HG02623 (cell line): ENCODE data around the gene RAET1E.
"Not testable (repeated sequence)": the region's sequence is repeated elsewhere in the genome, so short reads cannot be mapped to it uniquely, and the experiment has no call there.

Experiments used
- ATAC-seq: cut with Tn5 transposase; IDR thresholded peaks from one replicate; pipeline ENCODE4 v1.9.1; 2021; ENCODE audit warnings: moderate library complexity; ENCODE audit not compliant: unreplicated experiment

Gene RAET1E

DNA sequence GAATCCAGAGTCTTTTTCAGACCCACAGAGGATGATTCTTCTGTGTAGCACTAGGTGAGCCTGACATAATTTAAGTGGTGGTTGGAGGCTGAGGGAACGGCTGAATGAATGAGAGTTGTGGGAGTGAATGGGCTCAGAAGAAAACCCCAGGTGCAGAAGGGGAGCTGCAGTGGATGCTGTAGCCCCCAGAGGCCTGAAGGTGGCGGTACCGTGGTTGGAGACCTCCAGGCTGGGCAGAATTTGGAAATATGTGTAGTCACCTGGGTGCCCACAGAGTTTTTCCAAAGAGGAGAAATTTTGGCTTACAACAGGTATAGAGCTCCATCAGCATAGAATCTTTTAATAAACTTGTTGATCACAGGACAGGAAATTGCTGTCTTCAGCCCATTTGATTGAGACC is 31.5 kb upstream of the RAET1E start:
- ATAC-seq = no peak

- not testable (repeated sequence) for ATAC-seq
These were observed 29.1 kb upstream of the RAET1E start for GRCh38 chr6:149927025-149927424.

- ATAC-seq = no peak
These were observed 28.3 kb upstream of the RAET1E start for GRCh38 chr6:149925974-149926777.

GRCh38 chr6:149925253-149925973 is 27.5 kb upstream of the RAET1E start:
- no peak for ATAC-seq

GRCh38 chr6:149924933-149925252 is 27.0 kb upstream of the RAET1E start:
- ATAC-seq = no peak

DNA sequence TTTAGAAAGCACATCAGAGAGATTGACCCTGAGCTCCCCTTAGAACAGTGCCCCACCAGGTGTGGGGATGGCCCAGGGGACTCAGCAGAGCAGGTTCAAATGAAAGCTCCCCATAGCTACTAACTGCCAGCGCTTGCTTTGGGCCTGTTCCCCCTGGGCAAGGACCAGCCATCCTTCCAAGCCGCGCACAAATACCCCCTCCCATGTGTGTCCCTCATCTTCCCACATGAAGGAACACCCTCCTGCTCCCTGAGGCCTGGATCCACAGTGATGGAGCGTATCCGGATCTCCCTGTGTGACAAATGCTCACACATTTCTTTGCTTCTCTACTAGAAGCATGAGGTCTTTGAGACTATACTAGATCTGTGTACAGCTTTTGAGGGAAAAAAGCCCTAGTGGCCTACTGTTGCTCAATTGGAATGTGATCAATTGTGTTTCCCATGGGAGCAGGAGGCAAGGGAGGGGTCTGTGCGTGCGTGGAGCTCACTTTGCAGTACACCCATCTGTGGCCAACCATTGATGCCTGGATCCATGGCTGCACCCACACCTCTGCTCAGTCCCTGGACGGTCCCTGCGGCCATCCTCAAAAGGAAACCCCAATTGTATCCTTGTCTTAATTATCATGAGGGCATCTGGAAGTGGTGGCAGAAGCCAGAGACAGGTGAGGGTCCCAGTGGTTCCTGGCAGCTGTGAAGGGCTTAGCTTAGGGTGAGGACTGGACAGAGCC is 26.5 kb upstream of the RAET1E start:
- no peak for ATAC-seq

DNA sequence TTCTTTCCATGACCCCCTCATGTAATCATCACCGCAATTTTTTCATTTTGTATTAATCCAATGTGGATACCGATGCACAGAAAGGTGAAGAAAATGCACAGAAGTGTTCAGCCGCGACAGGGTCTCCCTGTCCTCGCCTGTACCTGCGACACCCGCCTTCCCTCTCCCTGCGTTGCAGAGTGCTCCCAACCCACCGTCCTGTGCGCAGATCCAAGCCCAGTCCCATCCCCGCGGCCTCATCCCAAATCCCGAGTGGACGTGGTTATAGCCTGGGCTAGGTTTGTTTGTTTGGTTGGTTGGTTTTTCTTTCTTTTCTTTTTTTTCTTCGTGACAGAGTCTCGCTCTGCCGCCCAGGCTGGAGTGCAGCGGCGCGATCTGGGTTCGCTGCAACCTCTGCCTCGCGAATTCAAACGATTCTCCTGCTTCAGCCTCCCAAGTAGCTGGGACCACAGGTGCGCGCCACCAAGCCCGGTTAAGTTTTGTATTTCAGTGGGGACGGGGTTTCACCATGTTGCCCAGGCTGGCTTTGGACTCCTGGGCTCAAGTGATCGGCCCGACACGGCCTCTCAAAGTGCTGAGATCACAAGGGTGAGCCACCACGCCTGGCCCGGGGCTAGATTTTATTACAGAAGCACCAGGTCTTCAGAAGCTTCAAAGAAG is 25.5 kb upstream of the RAET1E start:
- ATAC-seq = no peak

GRCh38 chr6:149922642-149923326 is 24.9 kb upstream of the RAET1E start, which contains the start of gene RAET1G:
Gene RAET1G (minus strand): TSS chr6:149923121. CDS start chr6:149923010, 111 bp downstream.
- no peak for ATAC-seq

GRCh38 chr6:149922091-149922490 is 24.2 kb upstream of the RAET1E start:
- not testable (repeated sequence) for ATAC-seq

DNA sequence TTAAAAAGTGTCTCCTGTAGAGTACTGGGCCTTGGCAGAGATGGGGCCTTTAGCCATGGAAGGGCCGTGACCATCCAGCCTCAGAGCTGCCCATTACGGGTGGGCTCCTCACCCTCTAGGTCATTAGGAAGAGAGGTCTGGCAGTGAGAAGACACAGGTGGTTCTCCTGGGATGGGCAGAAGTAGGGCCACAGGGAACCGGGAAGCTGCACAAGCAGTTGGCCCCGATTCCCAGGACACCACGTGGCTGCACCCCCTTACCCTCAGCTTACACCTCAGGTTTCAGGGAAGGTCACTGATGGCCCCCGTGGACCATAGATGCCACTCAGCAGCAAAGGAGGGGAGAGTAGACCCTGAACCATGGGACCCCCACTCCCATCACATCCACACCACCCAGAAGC is 23.4 kb upstream of the RAET1E start:
- no peak for ATAC-seq

GRCh38 chr6:149919834-149920225 is 21.9 kb upstream of the RAET1E start:
- ATAC-seq = no peak

GRCh38 chr6:149919126-149919833 is 21.4 kb upstream of the RAET1E start:
- ATAC-seq = not testable (repeated sequence)

- ATAC-seq = no peak
These were observed 20.4 kb upstream of the RAET1E start for GRCh38 chr6:149918151-149918905.

GRCh38 chr6:149917679-149918078 is 19.8 kb upstream of the RAET1E start:
- ATAC-seq = no peak

DNA sequence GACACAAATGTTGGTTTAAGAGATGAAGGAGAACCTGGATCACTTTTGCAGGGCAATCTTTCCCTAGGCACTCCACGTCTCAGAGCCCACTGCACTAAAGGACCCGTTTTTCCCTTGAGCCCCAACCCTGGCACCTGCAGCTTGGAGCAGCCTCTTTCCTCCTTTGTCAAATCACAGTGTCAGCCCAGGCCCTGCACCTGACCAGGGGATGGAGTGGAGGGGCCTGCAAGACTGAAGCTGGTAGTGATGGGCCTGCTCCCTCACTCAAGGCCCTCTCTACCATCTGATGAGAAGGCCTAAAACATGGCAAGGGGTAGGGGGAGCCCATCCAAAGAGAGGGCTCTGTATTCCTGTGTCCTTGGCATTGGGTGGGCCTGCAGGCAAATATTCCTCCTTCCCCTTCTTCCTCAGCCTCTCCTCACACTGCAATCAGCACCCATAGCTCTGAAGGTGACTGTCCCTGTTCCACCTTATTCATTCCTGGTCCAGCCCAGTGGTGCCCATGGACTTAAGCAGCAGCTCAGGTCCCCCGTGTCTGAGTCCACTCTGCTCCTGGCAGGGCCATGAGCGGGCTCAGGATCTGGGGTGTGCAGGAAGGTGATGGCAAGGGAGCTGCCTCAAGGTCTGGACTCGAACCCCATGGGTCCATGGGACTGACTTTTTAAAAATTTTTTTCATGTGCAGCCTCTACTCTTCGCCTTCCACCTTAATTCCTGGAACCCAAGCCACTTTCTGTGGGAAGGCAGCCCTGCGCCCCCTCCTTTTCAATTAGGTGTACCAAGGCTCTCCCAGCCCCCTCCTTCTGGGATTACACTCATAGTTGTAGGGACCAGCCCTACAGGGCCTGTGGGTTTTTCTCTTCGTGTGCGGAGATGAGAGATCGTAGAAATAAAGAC is 18.3 kb upstream of the RAET1E start:
- no peak for ATAC-seq

DNA sequence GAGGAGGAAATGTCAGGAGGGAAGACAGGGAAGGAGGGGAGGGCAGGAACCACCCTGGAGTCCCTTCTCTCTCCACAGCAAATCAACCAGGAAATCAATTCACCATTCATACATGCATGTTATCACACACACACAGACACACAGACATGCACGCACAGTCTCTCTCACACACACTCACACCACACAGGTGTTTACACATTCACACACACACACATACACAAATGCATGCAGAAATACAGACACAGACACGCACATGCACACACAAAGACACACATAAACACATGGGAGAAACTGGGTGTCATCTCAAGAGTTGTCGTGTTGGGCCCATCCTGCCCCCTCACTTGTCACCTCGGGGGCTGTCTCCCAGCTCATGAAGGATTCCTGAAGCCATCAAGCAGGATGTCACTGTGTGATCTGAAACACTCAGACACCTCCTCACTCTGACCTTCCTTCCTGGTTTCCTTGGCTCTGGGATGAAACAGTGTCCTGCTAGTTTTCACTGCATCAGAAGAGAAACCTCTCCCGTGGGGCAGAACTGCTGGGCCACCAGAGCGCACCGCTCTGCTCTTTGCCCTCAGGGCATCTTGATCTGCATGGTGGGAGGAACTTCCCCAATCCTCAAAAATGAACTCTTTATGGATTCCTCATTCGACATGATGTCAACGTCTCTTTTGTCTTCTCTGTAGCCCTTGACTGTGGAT is 15.8 kb upstream of the RAET1E start:
- no peak for ATAC-seq

- no peak for ATAC-seq
These were observed 15.2 kb upstream of the RAET1E start for GRCh38 chr6:149913085-149913484.

GRCh38 chr6:149912680-149913079 is 14.8 kb upstream of the RAET1E start:
- not testable (repeated sequence) for ATAC-seq
